Measurements from ENCODE around the gene IL1RL1. TPM values are rescaled to one million over a fixed set of nuclear protein-coding genes. Genes with fewer than 3 reads are reported as not detected.

Gene IL1RL1
- polyA plus RNA-seq, 1 donor from 2014 or later = not detected

GRCh38 chr2:102283996-102284395 lies 27.4 kb upstream of the IL1RL1 start:
- no peaks in the 10 kb centered on the region for H3K9me3 ChIP-seq (ENCODE audit: low read length)
- H2AFZ ChIP-seq (ENCODE audit: low read depth, low read length) = no peak overlapping the region
- no peak overlapping the region for H3K27ac ChIP-seq (ENCODE audit: low read length)
- no peak overlapping the region for H3K4me3 ChIP-seq (ENCODE audit: low read length)
- H3K4me2 ChIP-seq (ENCODE audit: low read length) = no peak overlapping the region
- H3K9ac ChIP-seq (ENCODE audit: low read length) = no peak overlapping the region
- H3K36me3 ChIP-seq (ENCODE audit: insufficient read depth, low read length) = no peaks in the 10 kb centered on the region
- H3K79me2 ChIP-seq (replicated peaks; ENCODE audit: insufficient read depth, low read length) = no peaks in the 10 kb centered on the region
- no peaks in the 10 kb centered on the region for H4K20me1 ChIP-seq (ENCODE audit: insufficient read depth)
- TF ChIP-seq EZH2 (IDR thresholded peaks at IDR 0.05; ENCODE audit: borderline replicate concordance, insufficient read depth, low read length, poor library complexity, severe bottlenecking) (no peak), CTCF (IDR thresholded peaks at IDR 0.05; ENCODE audit: poor library complexity, severe bottlenecking) (no peak), TAF1 (IDR thresholded peaks at IDR 0.05; ENCODE audit: low read depth) (no peak), RAD21 (conservative IDR thresholded peaks at IDR 0.05) (no peak), MXI1 (conservative IDR thresholded peaks at IDR 0.05; ENCODE audit: poor library complexity, severe bottlenecking) (no peak)
- no peaks in the 10 kb centered on the region for H3F3A ChIP-seq (ENCODE audit: insufficient read depth, low read length, poor library complexity, severe bottlenecking)
- H3K27me3 ChIP-seq (ENCODE audit: insufficient read depth, low read depth, low read length) = no peaks in the 10 kb centered on the region
- H3K9me2 ChIP-seq (ENCODE audit: insufficient read depth, low read length) = no peaks in the 10 kb centered on the region

GRCh38 chr2:102284611-102285010 lies 26.8 kb upstream of the IL1RL1 start:
- H3K27me3 ChIP-seq (ENCODE audit: insufficient read depth, low read depth, low read length) = no peaks in the 10 kb centered on the region
- H3F3A ChIP-seq (ENCODE audit: insufficient read depth, low read length, poor library complexity, severe bottlenecking) = no peaks in the 10 kb centered on the region
- H3K4me2 ChIP-seq (ENCODE audit: low read length) = no peak overlapping the region
- no peaks in the 10 kb centered on the region for H3K9me2 ChIP-seq (ENCODE audit: insufficient read depth, low read length)
- H3K79me2 ChIP-seq (replicated peaks; ENCODE audit: insufficient read depth, low read length) = no peaks in the 10 kb centered on the region
- TF ChIP-seq SMC3 (conservative IDR thresholded peaks at IDR 0.05; ENCODE audit: poor library complexity) (no peak), EZH2 (IDR thresholded peaks at IDR 0.05; ENCODE audit: borderline replicate concordance, insufficient read depth, low read length, poor library complexity, severe bottlenecking) (no peak), MXI1 (conservative IDR thresholded peaks at IDR 0.05; ENCODE audit: poor library complexity, severe bottlenecking) (no peak), RAD21 (conservative IDR thresholded peaks at IDR 0.05) (no peak), EP300 (conservative IDR thresholded peaks at IDR 0.05; ENCODE audit: poor library complexity, severe bottlenecking) (no peak), CTCF (IDR thresholded peaks at IDR 0.05; ENCODE audit: poor library complexity, severe bottlenecking) (no peak), POLR2AphosphoS5 (IDR thresholded peaks at IDR 0.05) (no peak), TAF1 (IDR thresholded peaks at IDR 0.05; ENCODE audit: low read depth) (no peak)
- TF ChIP-seq, protein P1, sequence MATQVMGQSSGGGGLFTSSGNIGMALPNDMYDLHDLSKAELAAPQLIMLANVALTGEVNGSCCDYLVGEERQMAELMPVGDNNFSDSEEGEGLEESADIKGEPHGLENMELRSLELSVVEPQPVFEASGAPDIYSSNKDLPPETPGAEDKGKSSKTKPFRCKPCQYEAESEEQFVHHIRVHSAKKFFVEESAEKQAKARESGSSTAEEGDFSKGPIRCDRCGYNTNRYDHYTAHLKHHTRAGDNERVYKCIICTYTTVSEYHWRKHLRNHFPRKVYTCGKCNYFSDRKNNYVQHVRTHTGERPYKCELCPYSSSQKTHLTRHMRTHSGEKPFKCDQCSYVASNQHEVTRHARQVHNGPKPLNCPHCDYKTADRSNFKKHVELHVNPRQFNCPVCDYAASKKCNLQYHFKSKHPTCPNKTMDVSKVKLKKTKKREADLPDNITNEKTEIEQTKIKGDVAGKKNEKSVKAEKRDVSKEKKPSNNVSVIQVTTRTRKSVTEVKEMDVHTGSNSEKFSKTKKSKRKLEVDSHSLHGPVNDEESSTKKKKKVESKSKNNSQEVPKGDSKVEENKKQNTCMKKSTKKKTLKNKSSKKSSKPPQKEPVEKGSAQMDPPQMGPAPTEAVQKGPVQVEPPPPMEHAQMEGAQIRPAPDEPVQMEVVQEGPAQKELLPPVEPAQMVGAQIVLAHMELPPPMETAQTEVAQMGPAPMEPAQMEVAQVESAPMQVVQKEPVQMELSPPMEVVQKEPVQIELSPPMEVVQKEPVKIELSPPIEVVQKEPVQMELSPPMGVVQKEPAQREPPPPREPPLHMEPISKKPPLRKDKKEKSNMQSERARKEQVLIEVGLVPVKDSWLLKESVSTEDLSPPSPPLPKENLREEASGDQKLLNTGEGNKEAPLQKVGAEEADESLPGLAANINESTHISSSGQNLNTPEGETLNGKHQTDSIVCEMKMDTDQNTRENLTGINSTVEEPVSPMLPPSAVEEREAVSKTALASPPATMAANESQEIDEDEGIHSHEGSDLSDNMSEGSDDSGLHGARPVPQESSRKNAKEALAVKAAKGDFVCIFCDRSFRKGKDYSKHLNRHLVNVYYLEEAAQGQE (IDR thresholded peaks at IDR 0.05; ENCODE audit: borderline replicate concordance) = no peak
- H3K36me3 ChIP-seq (ENCODE audit: insufficient read depth, low read length) = no peaks in the 10 kb centered on the region
- no peaks in the 10 kb centered on the region for H3K9me3 ChIP-seq (ENCODE audit: low read length)
- no peak overlapping the region for H2AFZ ChIP-seq (ENCODE audit: low read depth, low read length)
- no peak overlapping the region for H3K27ac ChIP-seq (ENCODE audit: low read length)
- H4K20me1 ChIP-seq (ENCODE audit: insufficient read depth) = no peaks in the 10 kb centered on the region
- no peak overlapping the region for H3K9ac ChIP-seq (ENCODE audit: low read length)
- no peak overlapping the region for H3K4me3 ChIP-seq (ENCODE audit: low read length)
